HFFc6 (cell line): ENCODE measurements around the gene ZC3HAV1. TPM values are rescaled to one million over a fixed set of nuclear protein-coding genes. Genes with fewer than 3 reads are reported as not detected.

ENCODE experiments used
- DNase-seq: peaks from one replicate; pipeline ENCODE4 v3.0.0-alpha.2; 2018
- H3K27ac Mint-ChIP-seq: 2 replicates; pipeline ENCODE4 v1.8.0; 2020; ENCODE audit warnings: mild to moderate bottlenecking, mixed read lengths
- H3K27me3 Mint-ChIP-seq: 2 replicates; pipeline ENCODE4 v1.8.0; 2021; ENCODE audit warnings: mild to moderate bottlenecking, moderate library complexity, mixed read lengths; ENCODE audit not compliant: insufficient read depth
- H3K36me3 Mint-ChIP-seq: 2 replicates; pipeline ENCODE4 v1.8.0; 2021; ENCODE audit warnings: low read depth, mixed read lengths
- H3K4me1 Mint-ChIP-seq: 2 replicates; pipeline ENCODE4 v1.8.0; 2020; ENCODE audit warnings: low read depth, mixed read lengths
- H3K4me3 Mint-ChIP-seq: 2 replicates; pipeline ENCODE4 v1.8.0; 2020; ENCODE audit warnings: mild to moderate bottlenecking, moderate library complexity, mixed read lengths
- H3K9me3 Mint-ChIP-seq: 2 replicates; pipeline ENCODE4 v1.8.0; 2020; ENCODE audit warnings: mild to moderate bottlenecking, mixed read lengths
- total RNA-seq, 6 experiments: library from RNA; stranded (reverse); fragmentation: NEBNext Ultra II Directional; extraction: Animal tissue kit (Norgen Biotek cat#: 25700); gene quantifications; 2 replicates in 1 of 6; 3 replicates in 5 of 6; pipeline ENCODE4 v1.2.3, GENCODE V29; 2021
- TF ChIP-seq, protein P1 (sequence below): fragments of 200-600 bp; sonication (generic); IDR thresholded peaks from 2 replicates; pipeline ENCODE4 v1.5.0; 2021; ENCODE audit warnings: antibody characterized with exemption, mild to moderate bottlenecking

The ZC3HAV1 gene
- total RNA-seq, 6 experiments from 2014 or later: 29.4 to 36.1 (median 33.1) TPM

DNA sequence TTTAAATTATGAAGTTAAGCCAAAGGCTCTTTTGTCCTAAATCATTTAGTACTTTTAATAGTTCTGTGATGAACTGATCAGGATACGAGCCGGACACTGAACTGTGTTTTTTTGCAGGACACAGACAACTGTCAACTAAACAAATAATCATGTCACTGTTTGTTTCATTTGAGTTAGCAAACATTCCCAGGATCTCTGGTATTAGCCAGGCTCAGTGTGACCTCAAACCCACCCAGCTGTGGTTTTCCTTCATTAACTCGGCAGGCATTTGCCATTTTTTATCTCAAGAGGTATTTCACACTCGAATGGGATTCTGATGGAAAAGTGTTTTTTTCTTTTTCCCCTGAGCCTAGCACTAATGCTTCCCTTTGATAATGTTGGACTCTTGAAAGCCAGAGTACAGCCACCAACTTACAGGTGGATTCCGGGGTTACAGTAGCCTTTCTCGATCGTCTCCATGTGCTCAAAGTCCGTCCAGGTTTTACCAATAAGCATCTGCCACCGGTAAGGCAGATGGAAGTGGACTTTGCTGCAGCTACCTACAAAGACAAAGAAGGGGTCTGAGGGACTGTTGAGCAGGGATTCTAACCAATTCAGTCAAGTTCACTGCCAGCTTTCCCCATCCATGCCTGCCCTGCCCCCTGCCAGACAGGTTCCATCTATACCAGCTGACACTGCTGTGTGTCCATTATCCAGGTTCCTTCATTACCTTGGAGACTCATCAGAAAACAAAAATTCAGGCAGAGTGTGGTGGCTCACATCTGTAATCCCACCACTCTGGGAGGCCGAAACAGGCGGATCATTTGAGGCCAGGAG lies 33.4 kb downstream of the ZC3HAV1 start:
- H3K27ac Mint-ChIP-seq: no peak overlapping the region
- no peak for DNase-seq
- peaks cover 21% of the 10 kb centered on the region for H3K4me1 Mint-ChIP-seq
- TF ChIP-seq, protein P1, sequence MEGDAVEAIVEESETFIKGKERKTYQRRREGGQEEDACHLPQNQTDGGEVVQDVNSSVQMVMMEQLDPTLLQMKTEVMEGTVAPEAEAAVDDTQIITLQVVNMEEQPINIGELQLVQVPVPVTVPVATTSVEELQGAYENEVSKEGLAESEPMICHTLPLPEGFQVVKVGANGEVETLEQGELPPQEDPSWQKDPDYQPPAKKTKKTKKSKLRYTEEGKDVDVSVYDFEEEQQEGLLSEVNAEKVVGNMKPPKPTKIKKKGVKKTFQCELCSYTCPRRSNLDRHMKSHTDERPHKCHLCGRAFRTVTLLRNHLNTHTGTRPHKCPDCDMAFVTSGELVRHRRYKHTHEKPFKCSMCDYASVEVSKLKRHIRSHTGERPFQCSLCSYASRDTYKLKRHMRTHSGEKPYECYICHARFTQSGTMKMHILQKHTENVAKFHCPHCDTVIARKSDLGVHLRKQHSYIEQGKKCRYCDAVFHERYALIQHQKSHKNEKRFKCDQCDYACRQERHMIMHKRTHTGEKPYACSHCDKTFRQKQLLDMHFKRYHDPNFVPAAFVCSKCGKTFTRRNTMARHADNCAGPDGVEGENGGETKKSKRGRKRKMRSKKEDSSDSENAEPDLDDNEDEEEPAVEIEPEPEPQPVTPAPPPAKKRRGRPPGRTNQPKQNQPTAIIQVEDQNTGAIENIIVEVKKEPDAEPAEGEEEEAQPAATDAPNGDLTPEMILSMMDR: no peak
- H3K36me3 Mint-ChIP-seq: peaks cover 39% of the 10 kb centered on the region
- H3K27me3 Mint-ChIP-seq: no peaks in the 10 kb centered on the region
- H3K4me3 Mint-ChIP-seq: no peak overlapping the region
- H3K9me3 Mint-ChIP-seq: no peaks in the 10 kb centered on the region

- H3K36me3 Mint-ChIP-seq: peaks cover 32% of the 10 kb centered on the region
- H3K27ac Mint-ChIP-seq: peak overlapping the region; percentile 56
- TF ChIP-seq, protein P1: peak; percentile 95
These were observed 34.4 kb downstream of the ZC3HAV1 start for GRCh38 chr7:139075031-139075652.

DNA sequence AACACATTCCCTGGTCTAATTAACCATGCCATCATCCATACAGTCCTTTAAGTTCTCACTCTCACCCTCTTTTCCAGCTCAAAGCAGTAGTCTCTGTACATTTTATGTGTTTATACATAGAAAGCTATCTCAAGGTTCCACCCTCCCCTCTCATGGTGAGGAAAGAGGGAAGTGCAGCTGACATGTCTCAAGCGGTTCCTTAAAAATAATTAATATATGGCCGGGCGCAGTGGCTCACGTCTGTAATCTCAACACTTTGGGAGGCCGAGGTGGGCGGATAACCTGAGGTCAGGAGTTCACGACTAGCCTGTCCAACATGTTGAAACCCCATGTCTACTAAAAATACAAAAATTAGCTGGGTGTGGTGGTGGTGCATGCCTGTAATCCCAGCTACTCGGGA lies 36.7 kb downstream of the ZC3HAV1 start:
- H3K27ac Mint-ChIP-seq: no peak overlapping the region
- peaks cover 6% of the 10 kb centered on the region for H3K4me1 Mint-ChIP-seq
- DNase-seq: no peak
- peaks cover 24% of the 10 kb centered on the region for H3K36me3 Mint-ChIP-seq
- no peaks in the 10 kb centered on the region for H3K9me3 Mint-ChIP-seq
- H3K27me3 Mint-ChIP-seq: no peaks in the 10 kb centered on the region
- TF ChIP-seq, protein P1: no peak
- H3K4me3 Mint-ChIP-seq: no peak overlapping the region

More at GRCh38 chr7:139075031-139075652, 34.4 kb downstream of the ZC3HAV1 start:
- Mint-ChIP-seq H3K27me3 (no peaks in the 10 kb centered on the region), H3K4me1 (peaks cover 21% of the 10 kb centered on the region), H3K9me3 (no peaks in the 10 kb centered on the region), H3K4me3 (no peak overlapping the region)
- DNase-seq: peak; percentile 64

- TF ChIP-seq, protein P1: no peak
- H3K36me3 Mint-ChIP-seq: peaks cover 22% of the 10 kb centered on the region
- no peak overlapping the region for H3K27ac Mint-ChIP-seq
- no peaks in the 10 kb centered on the region for H3K9me3 Mint-ChIP-seq
- no peaks in the 10 kb centered on the region for H3K27me3 Mint-ChIP-seq
- H3K4me1 Mint-ChIP-seq: peaks cover 6% of the 10 kb centered on the region
- DNase-seq: no peak
- no peak overlapping the region for H3K4me3 Mint-ChIP-seq
These were observed 37.8 kb downstream of the ZC3HAV1 start for GRCh38 chr7:139071680-139072079.

DNA sequence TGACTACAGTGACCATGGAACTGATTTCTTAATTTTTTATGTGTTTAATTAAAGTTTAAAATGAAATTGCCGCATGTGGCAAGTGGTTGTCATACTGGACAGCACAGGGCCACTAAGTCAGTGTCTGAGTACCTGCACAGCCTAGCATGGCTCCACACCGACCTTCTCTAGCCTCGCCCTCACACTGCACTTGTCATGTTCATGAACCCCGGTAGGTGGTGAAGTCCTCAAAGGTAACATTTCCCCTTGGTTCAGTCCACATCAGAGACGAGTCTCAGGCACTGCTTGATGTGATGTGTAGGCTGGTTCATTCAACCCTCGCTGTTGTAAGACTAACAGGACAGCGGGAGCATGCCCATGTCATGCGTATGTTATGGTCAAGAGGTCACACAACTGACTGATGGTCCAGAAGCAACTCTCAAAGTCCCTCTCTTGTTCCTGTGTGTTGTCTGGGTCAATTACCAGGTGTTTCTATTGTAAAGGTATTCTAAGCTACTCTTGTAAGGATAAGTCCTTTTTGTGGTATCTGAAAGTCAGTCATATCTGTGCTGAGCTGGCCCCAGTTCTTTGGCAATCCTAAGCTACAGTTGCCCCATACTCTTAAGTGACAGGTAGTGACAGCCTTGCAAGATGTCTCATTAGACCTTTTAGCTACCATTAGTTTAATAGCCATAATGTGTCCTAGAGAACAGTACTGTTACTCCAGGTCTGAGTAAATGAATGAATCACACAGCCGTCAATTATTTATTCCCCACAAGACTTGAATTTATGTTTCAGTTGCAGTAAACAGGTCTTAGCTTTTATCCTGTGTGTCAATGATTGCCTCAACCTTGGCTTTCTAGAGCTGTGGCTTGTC lies 40.7 kb downstream of the ZC3HAV1 start:
- Mint-ChIP-seq H3K27me3 (peaks cover 2% of the 10 kb centered on the region; the same call in 1 of the 2 replicates), H3K27ac (no peak overlapping the region), H3K4me1 (no peaks in the 10 kb centered on the region), H3K36me3 (peaks cover 31% of the 10 kb centered on the region), H3K4me3 (no peak overlapping the region), H3K9me3 (no peaks in the 10 kb centered on the region)
- TF ChIP-seq, protein P1: no peak
- no peak for DNase-seq
